HepG2 (cell line): ENCODE data around the gene MPV17L2. TPM values are rescaled to one million over a fixed set of nuclear protein-coding genes. Genes with fewer than 3 reads are reported as not detected.

Source experiments
- ATAC-seq: fragments of 200-7000 bp; cut with Tn5 transposase; 3 replicates; pipeline ENCODE4 v1.9.1; 2020; ENCODE audit warnings: mild to moderate bottlenecking, moderate library complexity
- BruUV-seq: library from RNA; stranded (reverse); fragments of 400-500 nt; replicated peaks from 2 replicates; lab custom pipeline; 2021; lab: Mats Ljungman, UMichigan
- CTCF ChIA-PET: fragments of 300-600 bp; formaldehyde crosslinking; extraction: SDS; loops from one replicate; lab custom pipeline; 2021; ENCODE audit warnings: low total read pairs, inconsistent platforms, low intra/inter-chr PET ratio; lab: Yijun Ruan, JAX
- POLR2A ChIA-PET: fragments of 350-600 bp; sonication (Branson Sonifier 250); formaldehyde crosslinking; loops from one replicate; lab custom pipeline; 2020; ENCODE audit warnings: antibody characterized with exemption, inconsistent platforms; lab: Yijun Ruan, JAX
- DNase-seq: peaks from one replicate; pipeline ENCODE4 v3.0.0-alpha.2; 2015; ENCODE audit warnings: low spot score
- FAIRE-seq: peaks from 3 replicates; lab custom pipeline; 2011; peaks lifted over from hg19 to GRCh38; lab: Jason Lieb, UNC
- H2AFZ ChIP-seq: one replicate; pipeline ENCODE4 v1.6.1; 2011; ENCODE audit warnings: low read length, inconsistent platforms
- H3K27ac ChIP-seq: fragments of 300-600 bp; 3 replicates; pipeline ENCODE4 v1.8.0; 2011; ENCODE audit warnings: mixed run types, mild to moderate bottlenecking, mixed read lengths, low read length, inconsistent platforms; ENCODE audit not compliant: insufficient read depth; ENCODE audit errors: extremely low read length
- H3K27me3 ChIP-seq, 2 experiments: fragments of 200-600 bp in 1 of 2; 2 replicates in 1 of 2; 3 replicates in 1 of 2; pipeline versions ENCODE4 v1.6.0 to v1.8.0; 2011; ENCODE audit warnings: low read length in 2 of 2, mild to moderate bottlenecking in 2 of 2, moderate library complexity in 2 of 2, inconsistent platforms in 1 of 2; ENCODE audit not compliant: insufficient read depth in 2 of 2, control insufficient read depth in 1 of 2
- H3K36me3 ChIP-seq, 2 experiments: fragments of 200-600 bp in 1 of 2; replicated peaks in 1 of 2; 2 replicates in 1 of 2; 3 replicates in 1 of 2; pipeline versions ENCODE4 v1.5.1 to v1.8.0; 2011; ENCODE audit warnings: low read length in 2 of 2, inconsistent platforms in 1 of 2; ENCODE audit not compliant: insufficient read depth in 2 of 2, control insufficient read depth in 1 of 2
- H3K4me1 ChIP-seq: 2 replicates; pipeline ENCODE4 v1.5.1; 2012; ENCODE audit warnings: low read length, inconsistent platforms; ENCODE audit not compliant: insufficient read depth
- H3K4me2 ChIP-seq: 2 replicates; pipeline ENCODE4 v1.6.0; 2011; ENCODE audit warnings: low read depth, low read length, inconsistent platforms
- H3K4me3 ChIP-seq, 3 experiments: fragments of 200-600 bp in 1 of 3; sonication (generic), shearing (Covaris generic) in 1 of 3; replicated peaks in 1 of 3; 2 replicates each; pipeline ENCODE4 v1.5.1; 2011 to 2016; ENCODE audit warnings: low read length in 3 of 3, inconsistent platforms in 2 of 3, low read depth in 2 of 3, mild to moderate bottlenecking in 2 of 3, control low read depth in 1 of 3, mixed read lengths in 1 of 3; ENCODE audit not compliant: insufficient read depth in 1 of 3
- H3K79me2 ChIP-seq: one replicate; pipeline ENCODE4 v1.6.1; 2011; ENCODE audit warnings: low read length, inconsistent platforms; ENCODE audit not compliant: insufficient read depth
- H3K9ac ChIP-seq: 2 replicates; pipeline ENCODE4 v1.6.0; 2011; ENCODE audit warnings: mild to moderate bottlenecking, low read depth, low read length, inconsistent platforms; ENCODE audit not compliant: insufficient read depth
- H3K9me3 ChIP-seq: 2 replicates; pipeline ENCODE4 v1.5.1; 2012; ENCODE audit warnings: mild to moderate bottlenecking, low read length
- H4K20me1 ChIP-seq: 2 replicates; pipeline ENCODE4 v1.6.0; 2011; ENCODE audit warnings: inconsistent platforms, mild to moderate bottlenecking, low read length, moderate library complexity; ENCODE audit not compliant: insufficient read depth
- ATRX ChIP-seq: sonication (generic); formaldehyde crosslinking; IDR thresholded peaks from 2 replicates; pipeline ENCODE4 v1.4.0; 2020; ENCODE audit warnings: missing genetic modification reagents, borderline replicate concordance
- EEA1 ChIP-seq: sonication (generic); formaldehyde crosslinking; IDR thresholded peaks from 2 replicates; pipeline ENCODE4 v1.5.1; 2020; ENCODE audit warnings: mild to moderate bottlenecking, missing genetic modification reagents, borderline replicate concordance
- EED ChIP-seq: sonication (generic); formaldehyde crosslinking; IDR thresholded peaks from 2 replicates; pipeline ENCODE4 v1.5.0; 2020; ENCODE audit warnings: mild to moderate bottlenecking, missing genetic modification reagents
- ETV6 ChIP-seq: sonication (generic); formaldehyde crosslinking; conservative IDR thresholded peaks from 2 replicates; pipeline ENCODE4 v1.4.0; 2020; ENCODE audit warnings: missing genetic modification reagents
- KLF16 ChIP-seq, 2 experiments: sonication (generic) in 1 of 2; formaldehyde crosslinking in 1 of 2; IDR thresholded peaks; 2 replicates each; pipeline versions ENCODE4 v1.6.1 to v1.8.0; 2016 to 2023; ENCODE audit warnings: missing genetic modification reagents in 2 of 2, missing compliant biosample characterization in 1 of 2
- MXD4 ChIP-seq: IDR thresholded peaks from 2 replicates; pipeline ENCODE4 v1.6.1; 2016; ENCODE audit warnings: mild to moderate bottlenecking, missing biosample characterization, missing genetic modification reagents
- MYNN ChIP-seq: sonication (generic); formaldehyde crosslinking; IDR thresholded peaks from 2 replicates; pipeline ENCODE4 v1.4.0; 2020; ENCODE audit warnings: mild to moderate bottlenecking, low read depth, missing genetic modification reagents
- REST ChIP-seq, 2 experiments: IDR thresholded peaks; 2 replicates each; pipeline ENCODE4 v1.6.1; 2011 to 2012; ENCODE audit warnings: low read length in 2 of 2, borderline replicate concordance in 1 of 2, low read depth in 1 of 2, mild to moderate bottlenecking in 1 of 2, moderate library complexity in 1 of 2
- SALL1 ChIP-seq: sonication (generic); formaldehyde crosslinking; IDR thresholded peaks from 2 replicates; pipeline ENCODE4 v1.8.0; 2022; ENCODE audit warnings: mild to moderate bottlenecking, missing genetic modification reagents
- STAT6 ChIP-seq: sonication (generic); formaldehyde crosslinking; IDR thresholded peaks from 2 replicates; pipeline ENCODE4 v1.4.0; 2020; ENCODE audit warnings: missing genetic modification reagents, mild to moderate bottlenecking, borderline replicate concordance
- ZHX2 ChIP-seq, 2 experiments: sonication (generic) in 1 of 2; formaldehyde crosslinking in 1 of 2; IDR thresholded peaks; 2 replicates each; pipeline versions ENCODE4 v1.6.1 to v1.9.0; 2014 to 2022; ENCODE audit warnings: antibody characterized with exemption in 1 of 2, borderline replicate concordance in 1 of 2, inconsistent platforms in 1 of 2, low read depth in 1 of 2, missing genetic modification reagents in 1 of 2
- ZNF777 ChIP-seq: sonication (generic); formaldehyde crosslinking; IDR thresholded peaks from 2 replicates; pipeline ENCODE4 v1.4.0; 2020; ENCODE audit warnings: missing genetic modification reagents
- WGBS: methylation state at CpG from one replicate; pipeline ENCODE4 v1.1.6; 2017; ENCODE audit warnings: low lambda C conversion rate; 5-methylcytosine and 5-hydroxymethylcytosine counted together
- in situ Hi-C: cut with HindIII; loops from 2 replicates; pipeline ENCODE4 v1.10.0; 2017; ENCODE audit warnings: low pct_unique_long_range_greater_than_20kb; ENCODE audit not compliant: extremely low pct_ligation_motif_present
- intact Hi-C: fragments of 100-400 bp; cut with micrococcal nuclease; formaldehyde crosslinking; loops from one replicate; pipeline ENCODE4 v1.10.0; 2022; ENCODE audit not compliant: unreplicated experiment
- polyA plus RNA-seq, 8 experiments: library from polyadenylated mRNA; depleted of rRNA in 3 of 8; stranded (reverse) in 7 of 8; unstranded in 1 of 8; fragments of >200 nt; fragmentation: Illumina TruSeq in 4 of 8; extraction: Trizol in 4 of 8; gene quantifications; 2 replicates each; pipeline versions ENCODE4 v1.2.1 to v1.2.3, GENCODE V29; 2011 to 2016; ENCODE audit warnings: low read depth in 4 of 8, missing spikeins in 1 of 8, mixed read lengths in 1 of 8; ENCODE audit not compliant: insufficient read depth in 1 of 8
- total RNA-seq, 5 experiments: library from RNA; depleted of rRNA; stranded (reverse); fragments of >200 nt; fragmentation: Illumina TruSeq; extraction: Trizol; gene quantifications; 2 replicates each; pipeline ENCODE4 v1.2.3, GENCODE V29; 2016; ENCODE audit warnings: low read depth in 1 of 5

Gene MPV17L2
- total and polyA plus RNA-seq, 2 of the 13 experiments (the other 11 are each of a cell fraction or from before 2014, with no cell fraction given): 13.6 to 16.7 TPM

- Histone ChIP-seq H3K4me1 (no peaks in the 10 kb centered on the region), H3K9ac (no peak overlapping the region), H3K4me2 (no peak overlapping the region), H3K9me3 (no peaks in the 10 kb centered on the region), H3K79me2 (no peaks in the 10 kb centered on the region), H3K4me3 (no peak overlapping the region), H4K20me1 (no peaks in the 10 kb centered on the region), H3K27me3 (no peaks in the 10 kb centered on the region; a peak in 1 of 5 replicates), H3K27ac (no peak overlapping the region), H3K36me3 (no peaks in the 10 kb centered on the region), H2AFZ (no peak overlapping the region)
- no peak for FAIRE-seq
- no peak for DNase-seq
- in situ Hi-C loops: no loop called here
- 15% methylated on average over 12 of the region's 12 CpGs for WGBS
- ATAC-seq: no peak
- intact Hi-C loops: no loop called here
- CTCF ChIA-PET: no interaction called here
- POLR2A ChIA-PET: no interaction called here
- BruUV-seq: no TSS peak
- TF ChIP-seq STAT6 (CRISPR knock-in tag) (no peak), EED (CRISPR knock-in tag) (no peak), REST (IDR thresholded peaks at IDR 0.05; ENCODE audit: borderline replicate concordance in 1 of 2, low read depth in 1 of 2, low read length in 2 of 2) (peak; percentile 76 to 94), ETV6 (no peak), MYNN (CRISPR knock-in tag) (no peak), EEA1 (CRISPR knock-in tag) (no peak), ZHX2 (IDR thresholded peaks at IDR 0.05; ENCODE audit: low read depth) (no peak), ZHX2 (CRISPR knock-in tag; IDR thresholded peaks at IDR 0.05; ENCODE audit: borderline replicate concordance) (no peak), SALL1 (CRISPR knock-in tag) (peak; percentile 29; the same call in 1 of the 2 replicates), ZNF777 (CRISPR knock-in tag) (no peak), KLF16 (CRISPR knock-in tag; IDR thresholded peaks at IDR 0.05) (0 out of 4 replicates have a peak, but pooled peaks of 1 of the 2 experiments have one; percentile 30), ATRX (CRISPR knock-in tag) (no peak), MXD4 (CRISPR knock-in tag) (peak; percentile 69; the same call in 1 of the 2 replicates)
These were observed 46.3 kb downstream of the MPV17L2 start for GRCh38 chr19:18239303-18239702.
